Left kidney (tissue), 2 donors: ENCODE data around the gene KSR1. TPM values are rescaled to one million over a fixed set of nuclear protein-coding genes. Genes with fewer than 3 reads are reported as not detected.
"Not testable (repeated sequence)": the region's sequence is repeated elsewhere in the genome, so short reads cannot be mapped to it uniquely, and the experiment has no call there.

Source experiments
- DNase-seq: peaks from one replicate; pipeline ENCODE4 v3.0.0-alpha.2; 2013
- polyA plus RNA-seq: library from polyadenylated mRNA; unstranded; fragments of 120-200 nt; gene quantifications from one replicate; pipeline ENCODE4 v1.2.1, GENCODE V29; 2013; ENCODE audit not compliant: insufficient read length

The KSR1 gene
- polyA plus RNA-seq, 1 donor = 73.5 TPM

DNA sequence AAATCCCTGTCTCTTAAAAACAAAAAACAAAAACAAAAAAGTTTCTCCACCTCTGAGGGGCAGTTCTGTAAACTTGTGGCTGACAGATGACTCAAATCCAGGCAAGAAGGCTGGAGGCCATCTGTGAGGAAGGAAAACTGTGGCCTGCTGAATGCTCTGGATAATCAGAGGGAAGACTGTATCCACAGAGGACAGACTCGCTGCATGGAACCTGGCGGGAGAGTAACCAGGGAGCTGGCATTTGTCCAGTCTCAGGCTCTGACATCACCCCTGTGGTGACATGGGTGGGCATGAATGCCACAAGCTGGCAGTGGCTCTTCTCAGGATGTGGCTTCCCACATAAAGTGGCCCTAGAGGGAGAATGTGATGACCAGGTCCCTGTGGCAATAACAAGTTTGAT is 2.8 kb upstream of the KSR1 start:
- no peak for DNase-seq

DNA sequence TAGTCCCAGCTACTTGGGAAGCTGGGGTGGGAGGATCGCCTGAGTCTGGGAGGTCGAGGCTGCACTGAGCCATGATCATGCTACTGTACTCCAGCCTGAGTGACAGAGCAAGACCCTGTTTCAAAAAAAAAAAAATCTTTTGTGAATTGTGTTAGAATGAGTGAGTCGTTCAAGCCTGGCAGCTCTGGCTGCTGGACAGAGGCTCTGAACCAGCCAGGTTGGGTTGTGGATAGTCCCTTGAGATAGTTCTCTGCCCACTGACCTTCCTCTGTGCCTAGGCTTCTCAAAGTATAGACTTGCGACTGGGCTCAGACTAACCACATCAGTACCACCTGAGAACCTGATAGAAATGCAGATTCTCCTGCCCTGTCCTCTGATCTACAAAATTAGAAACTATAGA is 2.2 kb upstream of the KSR1 start:
- DNase-seq = no peak

DNA sequence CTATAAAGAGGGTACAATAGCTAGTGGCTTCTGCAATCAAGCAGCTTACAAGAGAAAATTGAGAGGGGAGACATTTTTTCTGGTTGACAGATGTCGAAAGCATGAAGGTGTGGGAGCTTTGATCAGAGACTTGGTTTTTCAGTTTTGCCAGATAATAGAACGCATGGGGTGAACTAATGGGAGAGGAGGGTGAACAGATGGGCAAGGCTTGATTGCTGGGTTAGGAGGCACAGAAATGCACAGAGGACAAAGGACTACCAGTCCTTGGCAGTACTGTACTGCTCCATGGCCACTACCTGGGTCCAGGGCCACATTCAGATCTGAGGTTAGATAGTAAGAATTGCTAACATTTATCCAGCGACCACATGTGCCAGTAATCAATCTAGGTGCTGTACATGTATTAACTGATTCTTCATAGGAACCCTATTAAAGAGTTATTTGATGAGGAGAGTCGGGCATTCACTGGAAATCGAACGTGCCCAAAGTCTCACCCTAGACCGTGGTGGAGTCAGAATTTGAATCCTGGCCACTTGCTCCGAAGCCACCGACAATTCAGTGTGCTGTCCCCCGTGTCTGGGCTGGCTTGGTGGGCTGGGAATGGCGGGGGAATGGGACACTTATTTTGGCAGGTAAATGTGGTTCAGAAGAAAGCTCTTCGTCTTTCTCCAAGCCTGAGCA is 873 bp upstream of the KSR1 start:
- no peak for DNase-seq

- DNase-seq = no peak
Observed at GRCh38 chr17:27456681-27457359, 572 bp downstream of the KSR1 start.

DNA sequence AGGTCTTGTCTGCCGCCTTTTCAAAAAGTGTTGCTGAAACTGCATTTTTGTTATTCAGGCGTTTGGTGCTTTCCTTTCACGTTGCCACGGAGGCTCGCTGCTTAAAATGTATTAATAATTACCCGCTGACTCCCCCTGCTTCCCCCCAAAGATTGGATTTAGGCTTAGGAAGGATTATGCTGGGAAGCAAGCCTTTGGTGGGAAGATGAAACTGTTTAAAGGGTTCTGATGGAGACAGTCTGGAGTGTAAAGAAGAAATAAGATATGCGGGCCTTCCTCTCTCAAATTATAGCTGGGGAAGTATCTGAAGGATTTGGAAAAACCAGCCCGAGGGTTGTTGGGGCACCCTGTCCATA is 1.1 kb downstream of the KSR1 start:
- no peak for DNase-seq

DNA sequence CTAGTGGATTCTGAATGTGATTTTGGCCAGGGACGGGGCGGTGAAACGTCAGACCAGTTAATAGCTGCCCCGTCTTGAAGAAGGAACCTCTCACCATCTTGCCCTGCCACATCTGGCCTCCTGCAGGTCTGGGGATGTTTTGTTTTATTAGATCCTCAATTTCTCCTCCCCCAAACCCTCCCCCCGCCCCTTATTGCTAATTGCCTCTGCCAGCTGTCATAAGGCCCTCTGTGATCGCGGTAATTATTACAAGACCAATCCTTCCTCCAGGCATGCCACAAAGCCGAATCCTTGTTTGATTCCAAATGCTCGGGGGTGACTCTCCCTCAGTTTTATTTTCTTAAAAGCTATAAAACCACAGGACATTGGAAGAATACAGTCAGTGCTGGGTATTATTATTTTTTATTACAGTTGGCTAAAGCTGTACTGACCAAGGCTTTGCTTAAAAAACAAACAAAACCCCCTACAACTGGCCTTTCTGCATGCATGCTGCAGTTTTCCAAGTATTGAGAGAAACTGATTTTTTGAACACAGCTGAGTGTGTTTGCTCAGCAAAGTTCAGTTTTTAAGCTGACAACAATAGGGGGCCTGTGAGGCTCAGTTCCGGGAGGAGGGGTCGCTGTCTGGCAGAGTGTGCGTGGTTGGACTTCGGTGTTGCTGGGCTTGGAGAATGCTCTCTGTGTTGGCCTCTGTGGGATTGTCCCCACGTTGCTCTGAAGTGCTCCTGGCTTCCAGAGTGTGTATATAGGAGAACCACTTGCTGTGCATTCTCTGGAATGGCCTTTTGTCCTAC is 1.7 kb downstream of the KSR1 start:
- no peak for DNase-seq

DNA sequence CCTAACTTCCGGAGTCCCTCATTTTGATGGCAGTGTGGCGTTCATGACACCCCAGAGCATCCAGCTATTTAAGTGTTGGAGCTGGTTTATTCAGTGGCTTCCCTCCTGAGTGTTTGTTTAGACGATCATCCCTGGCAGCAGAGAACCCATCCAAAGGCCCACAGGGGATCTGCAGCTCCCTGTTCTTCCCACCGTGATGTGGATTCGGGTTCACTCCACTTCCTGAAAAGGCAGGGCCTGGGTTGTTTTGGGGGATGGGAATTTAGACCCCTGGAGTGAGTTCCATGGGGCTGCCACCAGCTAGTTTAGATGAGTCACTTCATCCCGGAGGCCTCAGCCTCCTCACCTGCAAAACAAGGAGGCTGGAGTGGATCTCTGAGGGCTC is 2.3 kb downstream of the KSR1 start:
- DNase-seq = no peak

- no peak for DNase-seq
Observed at GRCh38 chr17:27459433-27459832, 3.2 kb downstream of the KSR1 start.

DNA sequence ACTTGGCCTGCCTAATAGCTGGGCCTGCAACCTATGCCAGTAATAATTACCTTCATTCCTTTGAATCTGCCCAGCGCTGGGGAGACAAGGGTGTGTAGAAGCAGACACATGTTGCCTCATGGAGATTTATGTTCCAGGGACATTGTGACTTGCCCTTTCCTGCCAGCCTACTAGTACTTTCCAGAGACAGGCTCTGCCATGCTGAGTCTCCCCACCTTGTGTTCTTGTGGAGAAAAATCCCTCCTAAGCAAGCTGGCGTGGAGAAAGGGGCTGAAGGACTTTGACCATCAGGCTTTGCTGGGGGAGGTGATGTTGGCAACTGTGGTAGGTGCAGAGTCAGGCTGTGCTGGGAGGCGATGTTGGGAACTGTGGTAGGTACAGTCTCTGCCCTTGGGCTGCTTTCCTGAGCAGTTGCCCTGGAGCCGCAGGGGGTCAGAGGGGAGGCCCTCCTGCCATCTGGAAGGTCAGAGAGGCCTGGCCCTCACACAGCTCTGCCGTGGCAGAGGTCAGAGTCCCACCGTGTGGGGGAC is 4.0 kb downstream of the KSR1 start:
- DNase-seq = no peak

GRCh38 chr17:27461192-27461859 is 5.1 kb downstream of the KSR1 start:
- no peak for DNase-seq

DNA sequence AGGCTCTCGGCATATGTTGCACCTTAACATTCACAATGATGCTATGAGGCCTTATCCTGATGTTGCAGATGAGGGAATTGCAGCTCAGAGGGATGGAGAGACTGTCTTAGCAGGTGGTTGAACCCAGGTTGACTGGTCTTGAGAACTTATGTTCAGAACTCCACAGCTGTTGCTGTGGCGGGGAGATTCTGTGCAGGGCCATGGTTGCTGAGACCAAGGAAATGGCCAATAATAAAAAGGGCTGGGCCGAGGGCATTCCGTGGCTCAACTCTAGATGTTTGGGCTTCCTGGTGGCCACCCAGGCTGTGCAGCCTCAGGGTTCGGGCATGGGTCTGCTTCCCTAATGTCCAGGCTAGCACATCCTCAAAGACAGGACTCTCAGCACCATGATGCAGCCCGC is 5.9 kb downstream of the KSR1 start:
- DNase-seq = no peak

DNA sequence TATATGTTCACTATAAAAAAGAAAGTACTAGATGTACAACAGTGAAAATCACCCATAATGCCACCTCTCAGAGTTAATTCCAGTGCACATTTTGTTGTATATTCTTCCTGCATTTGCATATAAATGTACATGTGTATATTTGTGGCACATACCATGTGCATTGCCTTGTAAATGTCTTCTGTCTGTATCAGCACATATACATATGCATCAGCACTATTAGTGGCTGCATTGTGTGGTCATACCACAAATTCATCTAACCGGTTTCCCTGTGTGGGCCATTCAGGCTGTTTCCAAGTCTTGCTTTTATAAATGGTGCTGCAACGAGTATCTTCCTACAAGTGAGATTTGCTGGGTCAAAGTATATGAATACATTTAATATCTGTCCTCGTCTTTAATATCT is 6.5 kb downstream of the KSR1 start:
- DNase-seq = no peak

- DNase-seq = no peak
Observed at GRCh38 chr17:27463235-27463677, 7.0 kb downstream of the KSR1 start.

DNA sequence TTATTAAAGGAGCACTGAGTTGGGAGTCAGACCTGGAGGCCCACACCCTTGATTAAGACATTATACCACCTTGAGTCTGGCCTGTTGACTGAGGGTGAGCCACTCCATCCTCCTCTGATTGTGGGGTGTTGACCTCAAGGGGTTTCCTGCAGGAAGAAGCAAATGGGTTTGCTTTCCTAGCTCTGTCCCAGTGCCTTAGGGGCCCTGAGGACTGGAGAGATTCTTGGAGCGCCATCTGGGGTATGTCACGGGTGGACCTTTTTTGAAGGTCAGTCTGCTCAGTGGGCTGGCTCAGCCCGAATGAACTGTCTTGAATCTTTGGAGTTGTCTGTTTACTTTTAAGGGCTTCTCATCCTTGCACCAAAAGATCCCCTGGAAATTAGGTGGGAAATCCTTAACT is 7.8 kb downstream of the KSR1 start:
- not testable (repeated sequence) for DNase-seq

- no peak for DNase-seq
Observed at GRCh38 chr17:27464431-27464830, 8.2 kb downstream of the KSR1 start.

DNA sequence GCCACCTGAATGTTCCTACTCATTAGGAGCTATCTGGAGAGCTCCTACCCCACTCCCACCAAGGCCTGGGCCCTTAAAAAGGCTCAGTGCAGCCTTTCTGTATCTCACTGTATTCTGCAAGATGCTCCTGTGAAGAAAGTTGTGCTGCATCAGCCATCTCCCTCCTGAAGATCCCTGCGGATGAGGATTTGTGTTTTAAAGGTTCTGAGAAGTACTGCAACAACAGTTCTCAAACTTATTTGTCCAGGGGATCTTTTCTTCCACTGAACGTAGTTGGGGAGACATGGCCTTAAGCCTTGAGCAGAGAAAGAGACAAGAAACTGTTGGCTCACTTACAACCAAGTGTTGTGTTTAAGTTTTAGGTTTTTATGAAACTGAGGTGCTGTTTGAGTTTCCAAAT is 9.6 kb downstream of the KSR1 start:
- not testable (repeated sequence) for DNase-seq

GRCh38 chr17:27466376-27466742 is 10.1 kb downstream of the KSR1 start:
- DNase-seq = no peak

- DNase-seq = no peak
Observed at GRCh38 chr17:27466743-27467375, 10.6 kb downstream of the KSR1 start.

DNA sequence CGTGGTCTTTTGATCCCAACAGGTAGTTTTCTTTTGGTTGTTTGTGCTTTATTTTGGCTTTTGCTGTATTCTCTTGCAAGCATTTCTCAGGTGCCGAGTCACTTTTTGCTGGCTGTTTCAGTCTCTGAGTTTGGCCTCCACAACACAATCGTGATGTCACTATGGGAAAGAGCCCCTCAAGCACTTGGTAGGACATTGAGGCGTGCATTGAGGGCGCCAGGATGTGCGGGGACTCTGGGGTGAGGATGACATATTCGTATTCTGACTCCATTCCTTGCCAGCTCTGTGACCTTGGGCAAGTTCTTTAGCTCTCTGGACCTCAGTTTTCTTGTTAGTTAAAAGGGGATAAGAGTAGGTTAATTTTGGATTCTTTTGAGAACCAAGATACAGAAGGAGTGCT is 13.0 kb downstream of the KSR1 start:
- no peak for DNase-seq

GRCh38 chr17:27471321-27472269 is 15.3 kb downstream of the KSR1 start:
- no peak for DNase-seq

GRCh38 chr17:27473190-27473747 is 17.0 kb downstream of the KSR1 start:
- DNase-seq = no peak
